Stimulated activated CD8-positive, alpha-beta memory T cell treated with anti-CD3 and anti-CD28 coated beads, Interleukin-7, amount 100 ng/mL, for 24 hours (primary cell): ENCODE data around the gene PPP1R13B.

ENCODE experiments used
- DNase-seq: peaks from one replicate; pipeline ENCODE4 v3.0.0-alpha.2; 2020; ENCODE audit warnings: low read depth

PPP1R13B gene

DNA sequence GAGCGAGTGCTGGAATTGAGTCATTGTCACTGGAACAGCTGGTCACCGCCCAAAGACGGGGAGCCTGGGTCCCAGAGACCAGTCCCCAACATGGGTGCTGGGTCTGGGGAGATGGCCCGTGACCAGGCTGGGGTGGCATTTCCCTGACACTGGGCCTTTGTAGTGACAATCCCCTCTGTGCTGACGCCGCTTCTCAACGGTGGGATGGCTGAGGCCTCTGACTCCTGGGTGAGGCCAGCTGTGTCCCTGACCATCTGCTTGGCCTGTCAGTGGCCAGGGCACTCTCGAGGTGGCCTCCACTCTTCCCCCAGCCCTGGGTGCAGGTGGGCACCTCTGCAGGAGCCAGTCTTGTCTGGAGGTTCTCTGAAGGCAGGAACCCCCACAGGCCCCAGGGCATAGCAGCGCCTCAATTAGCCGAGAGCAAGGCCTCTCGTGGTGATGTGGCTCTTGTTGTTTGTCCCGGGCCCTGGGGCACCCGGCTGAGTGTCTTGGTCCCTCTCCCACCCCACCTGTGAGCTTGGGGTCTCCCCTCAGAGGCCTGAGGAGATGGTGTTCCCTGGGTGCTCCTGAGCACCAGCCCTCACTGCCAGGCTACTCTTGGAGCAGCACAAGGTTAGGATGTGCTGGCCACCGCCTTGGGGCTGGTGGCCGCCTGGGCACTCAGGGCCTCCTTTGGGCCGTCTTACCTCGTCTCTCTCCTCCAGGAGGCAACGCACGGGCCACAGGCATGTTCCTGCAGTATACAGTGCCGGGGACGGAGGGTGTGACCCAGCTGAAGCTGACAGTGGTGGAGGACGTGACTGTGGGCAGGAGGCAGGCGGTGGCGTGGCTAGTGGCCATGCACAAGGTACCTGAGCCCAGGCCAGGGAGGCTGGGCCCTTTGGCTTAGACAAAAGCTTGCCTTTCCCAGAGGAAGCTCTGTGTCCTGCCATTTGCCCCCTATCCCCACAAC is 115.2 kb downstream of the PPP1R13B start:
- no peak for DNase-seq

- DNase-seq, result no peak
Measured at GRCh38 chr14:103731481-103731880, 115.9 kb downstream of the PPP1R13B start.

DNA sequence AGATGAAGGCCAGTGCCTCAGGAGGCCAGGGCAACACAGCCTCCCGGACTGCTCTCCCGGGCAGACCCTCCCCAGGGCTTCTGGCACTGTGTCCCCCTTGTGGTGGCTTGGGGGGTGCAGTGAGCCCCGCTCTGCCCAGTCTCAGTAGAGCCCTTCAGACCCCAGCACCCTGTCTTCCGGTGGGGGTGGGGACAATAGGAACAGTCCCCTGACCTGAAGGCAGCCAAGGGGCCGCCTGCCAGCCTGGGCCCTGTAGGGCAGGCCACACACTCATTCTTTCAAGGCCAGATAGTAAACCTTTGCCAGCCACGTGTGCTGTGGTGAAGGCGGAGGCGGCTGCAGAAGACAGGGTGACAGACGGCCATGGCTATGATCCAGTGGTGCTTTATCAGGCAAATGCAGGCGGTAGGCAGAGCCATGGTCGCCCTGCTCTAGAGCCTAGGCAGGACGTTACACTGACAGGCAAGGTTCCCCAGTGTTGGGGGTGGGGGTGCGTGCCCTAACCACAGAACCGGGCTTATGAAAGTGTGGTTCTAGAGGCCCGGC is 116.8 kb downstream of the PPP1R13B start:
- no peak for DNase-seq

DNA sequence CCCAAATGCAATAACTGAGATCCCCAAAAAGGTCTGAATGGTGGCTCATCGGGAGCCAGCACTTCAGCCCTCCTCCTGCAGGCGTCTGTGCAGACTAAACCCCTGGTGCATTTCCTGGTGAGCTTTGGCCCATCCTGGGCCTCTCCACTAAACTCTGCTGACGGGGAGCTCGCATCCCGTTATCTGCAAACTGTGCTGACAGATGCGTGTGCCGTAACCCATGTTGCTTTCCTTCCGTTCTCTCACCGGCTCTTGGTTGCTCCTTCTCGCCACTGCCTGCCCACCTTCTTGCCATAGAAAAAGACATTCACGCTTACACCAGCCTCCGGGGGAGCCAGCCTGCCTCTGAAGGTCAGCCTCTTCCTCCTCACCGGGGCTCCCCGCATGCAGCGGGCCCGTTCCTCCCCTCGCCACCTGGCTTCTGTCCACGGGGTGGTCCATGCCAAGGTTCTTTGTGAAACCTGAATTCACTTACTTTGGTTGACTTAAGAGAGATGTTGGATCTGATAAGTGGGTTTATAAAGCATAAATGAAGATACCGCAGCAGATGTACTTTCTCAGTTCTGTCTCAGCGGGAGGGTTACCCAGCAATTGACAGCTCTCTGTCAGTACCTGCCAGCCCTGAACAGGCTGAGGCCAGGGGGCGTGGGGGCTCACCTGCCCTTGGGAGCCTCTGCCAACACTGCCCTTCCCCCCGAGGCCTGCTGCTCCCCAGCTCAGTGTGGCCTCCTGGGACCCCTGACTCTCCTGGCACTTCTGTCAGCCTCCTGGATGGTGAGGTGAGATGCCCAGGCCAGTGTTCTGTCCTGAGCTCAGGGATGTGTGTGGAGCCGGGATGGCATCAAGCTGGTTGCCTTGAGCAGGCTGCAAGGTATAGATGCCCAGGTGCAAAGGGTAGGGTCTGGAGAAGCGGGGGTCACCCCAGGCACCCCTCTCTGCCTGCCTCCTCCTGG is 117.6 kb downstream of the PPP1R13B start:
- no peak for DNase-seq

GRCh38 chr14:103728721-103729120 is 118.7 kb downstream of the PPP1R13B start:
- DNase-seq, result no peak

DNA sequence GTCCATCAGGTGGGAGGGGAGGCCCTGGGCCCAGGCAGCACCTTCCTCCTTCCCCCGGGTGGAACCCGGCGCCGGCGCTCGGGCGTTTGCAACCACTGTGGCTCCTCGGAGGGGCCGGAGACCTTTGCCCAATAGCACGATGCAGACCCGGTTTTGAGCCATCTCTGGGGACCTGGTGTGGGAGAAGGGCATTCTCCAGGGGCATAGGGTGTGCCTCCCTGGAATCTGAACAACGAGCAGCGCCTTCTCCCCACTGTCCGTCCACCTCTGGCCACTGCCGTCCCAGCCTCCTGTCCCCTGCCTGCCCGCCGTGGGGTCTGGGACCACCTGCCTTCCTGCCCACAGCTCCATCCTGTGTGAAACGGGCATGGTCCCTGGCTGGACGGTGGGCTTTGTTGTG is 119.2 kb downstream of the PPP1R13B start:
- no peak for DNase-seq

DNA sequence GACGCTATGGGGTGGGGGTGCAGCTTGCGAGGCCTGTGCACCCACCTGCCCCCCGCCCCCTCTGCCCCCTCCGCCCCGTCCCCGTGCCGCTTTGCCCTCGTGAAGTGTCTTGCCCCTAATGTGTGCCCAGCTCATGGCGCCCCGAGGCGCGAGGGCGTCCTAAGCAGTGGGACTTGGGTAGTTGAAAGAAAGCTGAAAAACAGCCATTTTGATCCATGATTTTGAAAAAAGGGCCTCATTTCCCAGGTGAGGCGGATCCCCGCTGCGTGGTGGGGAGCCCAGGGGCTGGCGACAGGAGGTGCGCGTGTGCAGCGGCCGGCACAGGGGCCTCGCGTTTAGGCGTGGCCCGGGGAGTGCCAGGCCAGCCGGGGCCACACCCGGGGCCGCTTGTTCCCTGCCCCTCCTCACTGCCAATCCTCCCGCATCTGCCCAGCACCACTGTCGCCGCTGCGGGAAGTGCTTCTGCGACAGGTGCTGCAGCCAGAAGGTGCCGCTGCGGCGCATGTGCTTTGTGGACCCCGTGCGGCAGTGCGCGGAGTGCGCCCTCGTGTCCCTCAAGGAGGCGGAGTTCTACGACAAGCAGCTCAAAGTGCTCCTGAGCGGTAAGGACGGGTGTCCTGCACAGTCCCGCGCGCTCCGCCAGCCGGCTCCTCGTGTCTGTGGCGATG is 119.9 kb downstream of the PPP1R13B start:
- no peak for DNase-seq

- no peak for DNase-seq
Measured at GRCh38 chr14:103726474-103726873, 120.9 kb downstream of the PPP1R13B start.

- DNase-seq, result no peak
Measured at GRCh38 chr14:103725739-103726395, 121.5 kb downstream of the PPP1R13B start.

- no peak for DNase-seq
Measured at GRCh38 chr14:103725001-103725682, 122.2 kb downstream of the PPP1R13B start.

GRCh38 chr14:103724116-103724515 is 123.3 kb downstream of the PPP1R13B start:
- no peak for DNase-seq

DNA sequence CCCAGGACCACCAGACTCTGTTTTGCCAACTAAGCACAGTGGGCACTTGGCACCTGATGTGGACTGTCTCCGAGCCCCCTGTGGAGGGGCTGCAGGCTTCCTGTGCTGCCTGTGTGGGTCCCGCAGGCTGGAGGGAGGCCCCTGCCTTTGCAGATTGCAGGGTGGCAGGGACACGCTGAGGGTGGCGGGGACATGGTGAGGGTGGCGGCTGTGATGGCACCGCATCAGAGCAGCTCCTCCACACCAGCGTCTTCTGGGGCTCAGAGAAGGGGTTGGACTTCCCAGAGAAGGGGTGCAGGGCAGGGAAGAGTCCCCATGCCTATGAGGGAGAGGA is 123.7 kb downstream of the PPP1R13B start:
- DNase-seq, result no peak

DNA sequence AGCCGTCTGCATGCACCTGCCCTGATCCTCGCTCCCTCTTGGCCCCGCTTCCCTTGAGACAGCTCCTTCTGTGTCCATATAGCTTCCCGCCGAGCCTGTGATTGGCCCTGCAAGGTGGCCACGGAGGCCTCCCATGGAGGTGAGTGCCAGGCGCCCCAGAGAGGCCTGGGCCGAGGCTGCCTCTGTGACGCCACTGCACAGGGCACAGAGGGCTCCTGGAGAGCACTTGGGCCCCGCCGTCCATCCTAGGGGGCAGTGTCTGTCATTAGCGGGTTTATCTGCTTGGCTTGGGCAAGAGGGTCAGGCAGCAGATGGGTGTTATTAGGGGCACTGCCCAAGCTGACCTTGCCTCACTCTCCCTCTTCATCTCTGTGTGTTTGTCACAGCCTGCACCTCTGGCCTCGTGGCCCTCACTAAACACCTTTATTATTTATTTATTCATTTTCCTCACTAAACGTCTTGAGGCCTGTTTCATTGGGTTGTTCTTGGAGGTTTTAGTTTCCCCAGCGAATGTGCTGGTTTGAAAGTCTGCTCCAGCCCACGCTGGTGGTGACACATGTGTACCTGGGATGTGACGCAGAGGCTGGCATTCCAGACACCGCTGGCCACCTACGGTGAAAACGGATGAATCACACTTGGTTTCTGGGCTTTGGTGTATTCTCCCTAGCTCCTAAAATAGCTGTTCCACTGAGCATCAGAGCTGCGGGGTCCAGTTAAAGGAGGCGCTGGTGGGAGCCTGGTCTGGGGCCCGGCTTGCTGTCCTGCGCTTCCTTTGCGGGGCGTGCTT is 125.8 kb downstream of the PPP1R13B start:
- DNase-seq, result no peak

GRCh38 chr14:103719751-103720150 is 127.6 kb downstream of the PPP1R13B start:
- no peak for DNase-seq

DNA sequence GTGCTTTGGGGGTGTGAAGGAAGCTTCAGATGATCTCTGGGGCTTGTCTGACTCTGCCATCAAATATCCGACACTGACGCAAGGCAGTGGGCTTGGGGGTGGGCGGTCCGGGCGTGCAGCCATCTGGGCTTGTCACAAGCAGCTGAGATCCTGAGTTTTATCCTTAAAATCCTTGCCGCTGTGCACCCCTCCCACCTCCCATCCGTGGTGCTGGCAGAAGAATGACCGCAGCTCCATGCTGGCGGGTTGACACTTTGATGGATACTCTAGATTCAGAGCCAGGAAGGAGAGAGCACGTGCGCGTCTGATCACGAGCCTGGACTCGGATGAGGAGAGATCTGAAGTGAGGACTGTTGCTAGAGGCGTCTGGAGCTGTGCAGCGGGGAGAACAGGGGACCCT is 128.8 kb downstream of the PPP1R13B start:
- no peak for DNase-seq

- no peak for DNase-seq
Measured at GRCh38 chr14:103716899-103717411, 130.4 kb downstream of the PPP1R13B start.

GRCh38 chr14:103716091-103716801 is 131.1 kb downstream of the PPP1R13B start:
- DNase-seq, result no peak

- peak; percentile 98 for DNase-seq
Measured at GRCh38 chr14:103715052-103716000, 132.0 kb downstream of the PPP1R13B start, which contains the start of the genes XRCC3 and ZFYVE21. XRCC3 (minus strand) TSS chr14:103715451; CDS start chr14:103711087, 4,364 bp downstream. ZFYVE21 (plus strand) TSS chr14:103715810; CDS start chr14:103715842, 32 bp downstream.
